GM18519 (cell line): Measurements from ENCODE around the gene DCTN2.
"Not testable (repeated sequence)": the region's sequence is repeated elsewhere in the genome, so short reads cannot be mapped to it uniquely, and the experiment has no call there.

ENCODE experiments used
- ATAC-seq: cut with Tn5 transposase; IDR thresholded peaks from one replicate; pipeline ENCODE4 v1.9.1; 2021; ENCODE audit warnings: mild to moderate bottlenecking, moderate library complexity; ENCODE audit not compliant: unreplicated experiment, low FRiP score

The DCTN2 gene

DNA sequence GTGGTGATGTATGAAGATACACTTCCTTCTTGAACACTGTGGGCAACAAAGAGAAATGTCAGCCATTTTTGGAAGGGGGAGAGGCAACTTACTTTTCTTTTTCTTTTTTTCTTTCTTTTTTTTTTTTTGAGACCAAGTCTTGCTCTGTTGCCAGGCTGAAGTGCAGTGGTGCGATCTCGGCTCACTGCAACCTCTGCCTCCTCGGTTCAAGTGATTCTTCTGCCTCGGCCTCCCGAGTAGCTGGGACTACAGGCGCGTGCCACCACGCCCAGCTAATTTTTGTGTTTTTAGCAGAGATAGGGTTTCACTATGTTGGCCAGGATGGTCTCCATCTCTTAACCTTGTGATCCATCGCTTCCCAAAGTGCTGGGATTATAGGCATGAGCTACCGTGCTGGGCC, 29.3 kb downstream of the DCTN2 start:
- not testable (repeated sequence) for ATAC-seq

DNA sequence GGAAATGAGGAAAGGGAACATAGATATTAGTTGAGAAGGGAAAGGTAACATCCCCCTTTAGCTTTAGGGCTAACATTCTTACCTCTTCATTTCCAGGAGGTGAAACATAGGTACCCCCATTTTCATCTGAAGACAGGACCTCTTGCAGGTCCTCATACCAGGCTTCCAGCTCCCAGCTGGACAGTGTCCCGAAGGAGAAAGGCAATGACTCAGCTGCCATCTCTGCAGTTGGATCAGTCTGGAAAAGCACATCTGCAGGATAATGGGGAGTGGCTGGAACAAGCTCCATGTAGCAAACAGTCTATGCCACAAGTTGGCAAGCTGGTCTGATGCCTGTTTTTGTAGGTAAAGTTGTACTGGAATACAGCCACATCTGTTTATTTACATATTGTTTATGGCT, 29.8 kb downstream of the DCTN2 start:
- ATAC-seq, result no peak

DNA sequence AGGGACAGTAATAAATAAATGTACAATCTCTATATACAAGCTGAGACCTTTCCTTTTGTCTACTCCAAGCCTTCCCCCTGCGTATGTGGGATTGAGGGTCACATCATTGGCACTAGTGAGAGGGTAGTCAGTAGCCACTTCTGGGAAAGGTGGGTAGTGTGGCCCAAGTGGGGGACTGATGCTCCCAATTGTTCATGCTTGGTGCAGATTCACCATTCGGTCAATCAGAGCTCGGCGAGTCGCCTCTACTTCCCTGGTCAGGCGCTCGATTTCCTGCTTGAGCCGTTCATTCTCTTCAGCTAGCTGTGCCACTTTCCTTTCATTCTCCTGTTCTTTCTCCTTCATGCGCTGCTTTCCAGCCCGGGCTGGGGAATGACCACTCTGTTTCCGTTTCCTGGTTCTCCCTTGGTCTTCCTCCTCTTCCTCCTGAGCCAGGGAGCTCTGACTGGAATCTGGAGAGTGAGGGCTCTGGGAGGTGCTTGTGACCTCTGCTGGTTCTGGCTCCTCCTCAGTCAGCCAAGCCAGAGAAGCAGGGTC, 30.3 kb downstream of the DCTN2 start:
- ATAC-seq, result no peak

DNA sequence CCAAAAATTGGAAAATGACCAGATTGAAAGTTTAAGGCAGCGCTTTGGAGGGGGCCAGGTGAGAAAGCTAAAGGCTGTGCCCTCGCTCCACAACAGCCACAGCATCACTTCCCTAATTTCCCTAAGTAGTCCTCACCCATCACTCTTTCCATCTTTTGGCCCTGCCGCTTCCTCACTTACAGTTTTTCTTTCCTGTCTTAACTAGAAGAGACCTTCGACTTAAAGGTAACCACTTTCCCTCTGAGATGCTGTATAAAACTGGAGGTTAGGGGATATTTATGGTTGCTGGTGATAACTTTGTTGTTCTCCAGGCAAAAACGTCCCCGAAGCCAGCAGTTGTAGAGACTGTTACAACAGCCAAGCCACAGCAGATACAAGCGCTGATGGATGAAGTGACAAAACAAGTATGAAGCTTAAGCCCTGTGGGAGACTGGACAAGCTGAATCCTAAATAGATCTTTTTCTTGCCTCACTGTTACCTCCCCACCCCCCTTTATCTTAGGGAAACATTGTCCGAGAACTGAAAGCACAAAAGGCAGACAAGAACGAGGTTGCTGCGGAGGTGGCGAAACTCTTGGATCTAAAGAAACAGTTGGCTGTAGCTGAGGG, 31.0 kb downstream of the DCTN2 start:
- ATAC-seq, result no peak

DNA sequence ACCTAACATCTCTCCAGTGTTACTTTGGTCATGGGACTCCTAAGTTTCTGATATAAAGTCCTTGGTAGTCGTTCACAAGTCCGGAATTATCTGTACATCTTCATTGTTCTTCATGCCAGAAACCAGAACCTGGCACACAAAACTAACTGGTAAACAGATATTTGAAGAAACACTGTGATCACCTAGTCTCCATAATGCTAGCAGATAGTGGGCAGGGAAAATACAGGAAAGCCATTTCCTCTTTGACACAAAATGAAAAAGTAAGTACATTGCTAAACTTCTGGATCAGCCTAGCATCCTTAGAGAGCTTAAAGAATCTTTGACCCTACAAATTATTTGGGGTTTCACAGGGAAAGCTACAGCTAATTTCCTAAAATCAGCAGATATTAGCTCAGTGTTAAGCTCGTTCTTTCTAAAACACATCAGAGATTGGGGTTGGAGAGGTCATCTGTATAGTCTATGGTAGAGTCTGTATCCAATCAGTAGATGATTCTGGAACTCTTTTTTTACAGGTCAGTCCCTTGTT, 31.5 kb downstream of the DCTN2 start:
- no peak for ATAC-seq

DNA sequence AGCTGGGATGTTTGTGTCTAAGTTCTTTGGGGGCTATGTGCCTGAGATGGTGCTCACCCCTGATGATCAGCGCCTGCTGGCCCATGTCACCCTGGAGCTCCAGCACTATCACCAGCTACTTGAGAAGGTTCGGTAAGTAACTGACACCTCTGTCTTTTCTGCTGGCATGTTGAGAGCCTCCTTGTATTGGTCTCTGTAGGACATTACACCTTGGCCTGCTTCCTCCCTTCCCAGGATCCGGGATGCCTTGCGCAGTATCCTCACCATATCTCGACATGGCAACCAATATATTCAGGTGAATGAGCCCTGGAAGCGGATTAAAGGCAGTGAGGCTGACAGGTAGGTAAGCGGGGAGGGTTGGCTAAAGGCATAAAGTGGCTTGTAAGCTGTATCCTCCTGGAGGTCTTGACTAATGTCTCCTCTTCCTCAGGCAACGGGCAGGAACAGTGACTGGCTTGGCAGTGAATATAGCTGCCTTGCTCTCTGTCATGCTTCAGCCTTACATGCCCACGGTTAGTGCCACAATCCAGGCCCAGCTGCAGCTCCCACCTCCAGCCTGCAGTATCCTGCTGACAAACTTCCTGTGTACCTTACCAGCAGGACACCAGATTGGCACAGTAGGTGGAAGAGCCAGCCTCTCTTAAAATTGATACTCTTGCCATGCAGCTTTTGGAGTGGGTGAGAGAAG, 32.1 kb downstream of the DCTN2 start:
- ATAC-seq, result no peak

DNA sequence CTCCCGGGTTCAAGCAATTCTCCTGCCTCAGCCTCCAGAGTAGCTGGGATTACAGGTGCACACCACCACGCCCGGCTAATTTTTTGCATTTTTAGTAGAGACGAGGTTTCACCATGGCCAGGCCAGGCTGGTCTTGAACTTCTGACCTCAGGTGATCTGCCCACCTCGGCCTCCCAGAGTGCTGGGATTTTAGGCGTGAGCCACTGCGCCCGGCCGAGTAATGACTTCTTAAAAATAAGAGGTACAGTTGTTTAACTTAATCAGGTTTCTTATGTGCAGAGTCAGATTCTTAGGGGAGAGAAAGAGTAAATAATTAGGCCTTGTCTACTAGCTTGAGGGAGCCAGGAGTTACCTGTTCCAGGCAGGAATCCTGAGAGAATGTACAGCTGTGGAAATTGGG, 32.7 kb downstream of the DCTN2 start:
- not testable (repeated sequence) for ATAC-seq

DNA sequence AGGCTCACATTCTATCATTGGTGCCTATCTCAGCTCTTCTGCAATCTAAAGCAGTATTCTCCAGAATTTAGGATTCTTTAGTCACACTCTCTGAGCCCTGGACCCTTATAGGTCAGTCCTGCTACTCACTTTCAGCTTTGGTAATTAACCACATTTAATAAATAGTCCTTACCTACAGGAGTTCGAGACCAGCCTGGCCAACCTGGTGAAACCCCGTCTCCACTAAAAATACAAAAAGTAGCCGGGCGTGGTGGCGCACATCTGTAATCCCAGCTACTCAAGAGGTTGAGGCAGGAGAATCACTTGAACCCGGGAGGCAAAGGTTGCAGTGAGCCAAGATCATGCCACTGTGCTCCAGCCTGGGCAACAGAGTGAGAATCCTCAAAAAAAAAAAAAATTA, 33.3 kb downstream of the DCTN2 start:
- ATAC-seq, result not testable (repeated sequence)

DNA sequence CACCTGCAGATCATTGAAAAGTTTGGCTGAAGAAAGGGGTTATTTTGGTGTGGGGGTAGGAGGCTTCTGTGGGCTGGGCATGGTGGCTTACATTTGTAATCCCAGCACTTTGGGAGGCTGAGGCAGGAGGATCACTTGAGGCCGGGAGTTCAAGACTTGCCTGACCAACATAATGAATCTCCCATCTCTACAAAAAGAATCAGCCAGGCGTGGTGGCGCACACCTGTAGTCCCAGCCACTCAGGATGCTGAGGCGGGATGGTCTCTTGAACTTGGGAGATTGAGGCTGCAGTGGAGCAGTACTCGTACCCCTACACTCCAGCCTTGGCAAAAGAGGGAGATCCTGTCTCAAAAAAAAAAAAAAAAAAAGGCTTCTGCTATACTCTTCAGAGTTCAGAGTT, 33.7 kb downstream of the DCTN2 start:
- ATAC-seq, result no peak

DNA sequence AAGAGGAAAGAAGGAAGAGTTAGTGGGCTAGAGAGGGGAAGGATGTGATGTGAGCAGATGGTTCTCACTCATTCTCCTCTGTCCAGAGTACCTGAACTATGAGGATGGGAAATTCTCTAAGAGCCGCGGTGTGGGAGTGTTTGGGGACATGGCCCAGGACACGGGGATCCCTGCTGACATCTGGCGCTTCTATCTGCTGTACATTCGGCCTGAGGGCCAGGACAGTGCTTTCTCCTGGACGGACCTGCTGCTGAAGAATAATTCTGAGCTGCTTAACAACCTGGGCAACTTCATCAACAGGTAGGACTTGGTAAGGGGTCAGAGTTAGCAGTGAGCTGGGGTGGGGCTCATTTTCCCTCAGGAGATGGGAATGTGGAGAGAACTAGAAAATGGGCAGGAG, 34.3 kb downstream of the DCTN2 start:
- no peak for ATAC-seq

DNA sequence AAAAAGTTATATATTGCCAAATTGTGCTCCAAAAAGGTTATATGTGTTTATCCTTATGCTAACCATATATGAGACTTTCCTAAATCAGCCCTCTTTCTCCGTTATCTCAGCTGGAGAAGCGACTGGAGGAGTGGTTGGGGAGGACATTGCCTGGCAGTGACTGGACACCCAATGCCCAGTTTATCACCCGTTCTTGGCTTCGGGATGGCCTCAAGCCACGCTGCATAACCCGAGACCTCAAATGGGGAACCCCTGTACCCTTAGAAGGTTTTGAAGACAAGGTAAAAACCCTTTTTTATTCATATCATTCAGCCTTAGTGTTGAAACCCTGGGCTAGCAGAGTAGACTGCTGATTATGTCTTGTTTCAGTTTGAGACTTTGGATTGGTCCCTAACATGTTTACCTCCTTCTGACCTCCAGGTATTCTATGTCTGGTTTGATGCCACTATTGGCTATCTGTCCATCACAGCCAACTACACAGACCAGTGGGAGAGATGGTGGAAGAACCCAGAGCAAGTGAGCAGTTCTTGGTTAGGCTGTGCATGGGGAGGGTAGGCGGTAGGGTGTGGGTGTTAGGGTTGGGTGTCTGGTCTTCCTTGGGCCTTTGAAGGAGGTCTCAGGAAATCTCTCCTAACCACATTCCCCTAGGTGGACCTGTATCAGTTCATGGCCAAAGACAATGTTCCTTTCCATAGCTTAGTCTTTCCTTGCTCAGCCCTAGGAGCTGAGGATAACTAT, 35.2 kb downstream of the DCTN2 start:
- ATAC-seq, result no peak

DNA sequence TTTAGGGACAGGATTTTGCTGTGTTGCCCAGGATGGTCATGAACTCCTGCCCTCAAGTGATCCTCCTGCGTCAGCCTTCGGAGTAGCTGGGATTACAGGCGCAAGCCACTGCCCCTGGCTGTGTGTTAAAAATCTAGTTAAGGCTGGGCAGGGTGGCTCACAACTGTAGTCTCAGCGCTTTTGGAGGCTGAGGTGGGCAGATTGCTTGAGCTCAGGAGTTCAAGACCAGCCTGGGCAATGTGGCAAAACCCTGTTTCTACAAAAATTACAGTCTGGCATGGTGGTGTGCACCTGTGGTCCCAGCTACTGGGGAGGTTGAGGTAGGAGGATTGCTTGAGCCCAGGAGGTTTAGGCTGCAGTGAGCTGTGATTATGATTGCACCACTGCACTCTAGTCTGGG, 35.8 kb downstream of the DCTN2 start:
- no peak for ATAC-seq

DNA sequence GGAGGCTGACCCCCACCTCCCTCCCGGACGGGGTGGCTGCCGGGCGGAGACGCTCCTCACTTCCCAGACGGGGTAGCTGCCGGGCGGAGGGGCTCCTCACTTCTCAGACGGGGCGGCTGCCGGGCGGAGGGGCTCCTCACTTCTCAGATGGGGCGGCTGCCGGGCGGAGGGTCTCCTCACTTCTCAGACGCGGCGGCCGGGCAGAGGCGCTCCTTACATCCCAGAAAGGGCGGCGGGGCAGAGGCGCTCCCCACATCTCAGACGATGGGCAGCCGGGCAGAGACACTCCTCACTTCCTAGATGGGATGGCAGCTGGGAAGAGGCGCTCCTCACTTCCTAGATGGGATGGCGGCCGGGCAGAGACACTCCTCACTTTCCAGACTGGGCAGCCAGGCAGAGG, 39.2 kb downstream of the DCTN2 start:
- not testable (repeated sequence) for ATAC-seq

DNA sequence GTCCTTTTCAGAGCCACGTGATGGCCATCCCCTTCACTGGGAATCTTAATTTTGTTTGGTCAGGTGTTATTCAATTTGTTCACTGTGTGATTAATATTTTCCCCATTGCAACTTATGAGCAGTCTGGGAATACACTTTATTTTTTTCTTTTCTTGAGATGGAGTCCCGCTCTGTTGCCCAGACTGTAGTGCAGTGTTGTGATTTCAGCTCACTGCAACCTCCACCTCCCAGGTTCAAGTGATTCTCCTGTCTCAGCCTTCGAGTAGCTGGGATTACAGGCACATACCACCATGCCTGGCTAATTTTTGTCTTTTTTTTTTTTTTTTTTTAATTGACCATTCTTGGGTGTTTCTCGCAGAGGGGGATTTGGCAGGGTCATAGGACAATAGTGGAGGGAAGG, 40.5 kb downstream of the DCTN2 start:
- not testable (repeated sequence) for ATAC-seq

DNA sequence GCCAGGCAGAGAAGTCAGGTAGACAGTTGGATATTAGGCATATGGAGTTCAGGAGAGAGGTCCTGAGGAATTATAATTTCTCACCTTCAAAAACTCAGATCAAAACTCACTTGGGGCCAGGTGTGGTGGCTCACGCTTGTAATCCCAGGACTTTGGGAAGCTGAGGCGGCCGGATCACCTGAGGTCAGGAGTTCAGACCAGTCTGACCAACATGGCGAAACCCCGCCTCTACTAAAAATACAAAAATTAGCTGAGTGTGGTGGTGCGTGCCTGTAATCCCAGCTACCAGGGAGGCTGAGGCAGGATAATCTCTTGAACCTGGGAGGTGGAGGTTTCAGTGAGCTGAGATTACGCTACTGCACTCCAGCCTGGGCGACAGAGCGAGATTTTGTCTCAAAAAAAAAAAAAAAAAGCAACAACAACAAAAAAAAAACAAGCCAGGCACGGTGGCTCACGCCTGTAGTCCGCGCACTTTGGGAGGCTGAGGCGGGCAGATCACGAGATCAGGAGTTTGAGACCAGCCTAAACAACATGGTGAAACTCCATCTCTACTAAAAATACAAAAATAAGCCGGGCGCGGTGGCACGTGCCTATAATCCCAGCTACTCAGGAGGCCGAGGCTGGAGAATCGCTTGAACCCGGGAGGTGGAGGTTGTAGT, 44.6 kb downstream of the DCTN2 start:
- ATAC-seq, result not testable (repeated sequence)

DNA sequence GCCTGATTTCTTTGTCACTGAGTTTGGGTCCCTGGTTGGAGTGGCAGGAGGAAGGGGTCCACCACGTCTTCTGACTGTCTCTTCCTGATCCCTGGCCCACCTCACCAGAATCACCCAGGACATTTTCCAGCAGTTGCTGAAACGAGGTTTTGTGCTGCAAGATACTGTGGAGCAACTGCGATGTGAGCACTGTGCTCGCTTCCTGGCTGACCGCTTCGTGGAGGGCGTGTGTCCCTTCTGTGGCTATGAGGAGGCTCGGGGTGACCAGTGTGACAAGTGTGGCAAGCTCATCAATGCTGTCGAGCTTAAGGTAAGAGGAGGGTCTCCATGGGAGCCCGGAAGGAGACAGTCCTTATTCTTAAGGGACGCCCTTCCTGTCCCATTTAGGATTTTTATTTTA, 46.8 kb downstream of the DCTN2 start:
- no peak for ATAC-seq

DNA sequence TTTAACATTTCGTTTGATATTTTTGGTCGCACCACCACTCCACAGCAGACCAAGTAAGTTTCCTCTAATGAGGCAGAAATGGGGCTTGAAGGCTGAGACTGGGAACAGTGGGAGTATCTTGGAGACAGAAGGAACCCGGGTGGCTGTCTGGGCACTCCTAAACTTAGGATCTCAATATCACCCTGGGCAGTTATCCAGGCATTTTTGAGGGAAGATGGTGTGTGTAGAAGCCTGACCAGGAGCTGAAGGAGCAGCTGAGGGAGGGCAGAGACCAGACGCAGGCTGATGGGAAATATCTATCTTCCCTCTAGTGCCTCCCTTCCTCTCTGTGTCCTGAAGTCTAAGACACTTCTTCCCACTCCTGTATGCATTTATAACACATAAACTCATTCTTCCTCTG, 48.4 kb downstream of the DCTN2 start:
- no peak for ATAC-seq

DNA sequence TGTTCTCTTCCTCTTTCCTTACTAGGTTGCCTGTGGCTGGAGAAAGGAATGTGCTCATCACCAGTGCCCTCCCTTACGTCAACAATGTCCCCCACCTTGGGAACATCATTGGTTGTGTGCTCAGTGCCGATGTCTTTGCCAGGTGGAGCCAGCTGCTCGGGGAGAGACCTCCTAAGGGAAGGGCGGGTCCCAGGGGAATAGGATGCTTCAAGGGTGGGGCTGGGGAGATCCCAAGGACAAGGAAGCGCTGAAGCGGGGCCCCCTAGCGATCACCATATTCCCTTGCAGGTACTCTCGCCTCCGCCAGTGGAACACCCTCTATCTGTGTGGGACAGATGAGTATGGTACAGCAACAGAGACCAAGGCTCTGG, 48.9 kb downstream of the DCTN2 start:
- ATAC-seq, result no peak

DNA sequence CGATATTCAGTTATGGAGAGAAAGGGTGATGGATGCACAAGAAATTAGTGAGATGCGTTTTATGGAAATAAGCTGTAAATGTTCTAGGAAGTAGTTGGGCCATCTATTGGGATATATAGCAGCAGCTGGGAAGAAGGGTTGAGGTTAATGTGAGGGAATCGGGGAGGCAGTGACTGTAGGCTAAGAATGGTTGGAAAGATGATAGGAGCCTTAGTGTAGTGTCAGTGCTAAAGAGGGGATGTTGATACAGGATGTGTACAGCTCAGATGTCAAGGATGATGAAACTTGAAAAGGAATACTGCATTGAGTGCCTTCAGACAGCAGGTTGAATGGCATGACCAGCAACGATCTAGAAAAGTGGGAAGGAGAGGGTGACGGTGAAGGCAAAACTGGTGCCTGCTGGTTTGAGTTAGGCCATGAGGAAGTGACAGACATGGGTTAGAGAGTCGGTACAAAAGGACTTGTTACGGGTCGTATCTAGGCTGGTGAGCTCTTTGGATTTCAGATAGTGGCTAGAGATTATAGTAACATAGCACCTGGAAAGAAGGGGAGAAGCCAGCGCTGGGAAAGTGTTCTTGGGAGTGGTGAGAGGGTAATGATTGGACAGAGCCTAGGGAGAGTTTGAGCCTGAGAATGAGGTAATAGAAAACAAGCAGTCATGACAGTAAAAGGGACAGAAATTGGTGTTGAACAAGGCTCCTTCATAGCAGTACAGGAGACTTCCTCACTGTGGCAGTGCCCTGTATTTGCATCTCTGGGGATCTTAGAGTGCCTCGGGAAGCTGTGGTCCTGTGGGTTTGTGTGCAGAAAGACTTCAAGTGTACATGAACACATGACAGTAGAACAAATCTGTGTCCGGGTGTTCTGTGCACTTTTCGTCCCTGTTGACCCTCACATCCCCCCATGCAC, 49.5 kb downstream of the DCTN2 start:
- ATAC-seq, result no peak

DNA sequence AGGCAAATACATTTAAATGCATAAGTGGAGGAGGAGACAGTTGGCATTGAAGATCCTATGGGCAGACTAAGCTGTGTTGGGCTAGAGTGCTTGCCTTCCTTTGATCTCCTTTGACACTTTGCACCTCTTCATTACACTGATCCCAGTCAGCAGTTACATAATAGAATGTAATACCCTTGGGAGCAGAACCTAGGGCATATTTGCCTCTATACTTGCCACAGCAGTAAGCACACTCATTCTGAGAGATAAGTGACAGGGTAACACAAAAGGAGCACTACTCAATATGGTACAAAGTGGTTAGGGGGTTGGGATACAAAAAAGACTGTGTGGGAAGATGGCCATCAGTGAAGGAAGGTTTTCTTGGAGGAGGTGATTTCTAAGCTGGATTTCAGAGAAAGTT, 50.2 kb downstream of the DCTN2 start:
- no peak for ATAC-seq
